Choroid plexus epithelial cell (primary cell): Measurements from ENCODE around the gene NPW.

Experiments
- DNase-seq: peaks from one replicate; pipeline ENCODE4 v3.0.0-alpha.2; 2010; ENCODE audit warnings: low read depth
- H3K4me3 ChIP-seq: 2 replicates; pipeline ENCODE4 v1.5.1; 2011; ENCODE audit warnings: low read depth, mild to moderate bottlenecking, control low read depth, low read length, moderate library complexity
- CTCF ChIP-seq: conservative IDR thresholded peaks from 2 replicates; pipeline ENCODE4 v1.5.1; 2011; ENCODE audit warnings: low read depth, mild to moderate bottlenecking, control low read depth, inconsistent platforms, low read length, moderate library complexity

The NPW gene

DNA sequence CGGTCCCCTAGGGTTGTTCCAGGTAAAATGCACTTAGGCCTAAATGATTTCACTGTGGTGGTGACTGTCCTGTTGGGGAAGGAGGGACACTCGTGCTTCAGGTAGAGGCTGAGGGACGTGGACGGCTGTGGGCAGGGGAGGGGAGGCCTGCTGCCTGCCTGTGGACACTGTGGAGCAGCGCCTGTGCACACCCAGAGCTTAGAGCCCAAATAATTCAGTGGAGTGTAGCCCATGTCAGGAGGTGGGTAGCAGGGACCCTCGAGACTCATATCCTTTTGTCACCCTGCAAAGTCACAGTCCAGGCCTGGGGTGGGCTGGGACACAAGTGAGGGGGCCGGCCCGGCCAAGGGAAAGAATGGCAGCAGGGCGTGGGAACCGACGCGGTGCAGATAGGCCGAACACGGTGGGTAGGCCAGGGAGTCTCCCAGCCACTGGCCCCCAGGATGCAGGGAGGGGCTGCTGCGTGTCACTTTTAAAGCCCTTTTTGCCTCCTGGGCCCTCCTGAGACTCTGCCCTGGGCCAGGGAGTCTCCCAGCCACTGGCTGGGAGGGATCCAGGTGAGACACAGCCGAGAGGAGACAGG lies 6.4 kb downstream of the NPW start:
- no peak overlapping the region for H3K4me3 ChIP-seq
- no peak for TF ChIP-seq CTCF
- no peak for DNase-seq

- no peak for TF ChIP-seq CTCF
- peak within 1 kb of the TSS; percentile 56 for H3K4me3 ChIP-seq
- DNase-seq: no peak
Observed at GRCh38 chr16:2026461-2027023, 7.0 kb downstream of the NPW start, which contains the start of gene NHERF2. Gene NHERF2, plus strand, starts transcription at chr16:2026902. Its CDS starts 104 bp downstream, at chr16:2027006.

DNA sequence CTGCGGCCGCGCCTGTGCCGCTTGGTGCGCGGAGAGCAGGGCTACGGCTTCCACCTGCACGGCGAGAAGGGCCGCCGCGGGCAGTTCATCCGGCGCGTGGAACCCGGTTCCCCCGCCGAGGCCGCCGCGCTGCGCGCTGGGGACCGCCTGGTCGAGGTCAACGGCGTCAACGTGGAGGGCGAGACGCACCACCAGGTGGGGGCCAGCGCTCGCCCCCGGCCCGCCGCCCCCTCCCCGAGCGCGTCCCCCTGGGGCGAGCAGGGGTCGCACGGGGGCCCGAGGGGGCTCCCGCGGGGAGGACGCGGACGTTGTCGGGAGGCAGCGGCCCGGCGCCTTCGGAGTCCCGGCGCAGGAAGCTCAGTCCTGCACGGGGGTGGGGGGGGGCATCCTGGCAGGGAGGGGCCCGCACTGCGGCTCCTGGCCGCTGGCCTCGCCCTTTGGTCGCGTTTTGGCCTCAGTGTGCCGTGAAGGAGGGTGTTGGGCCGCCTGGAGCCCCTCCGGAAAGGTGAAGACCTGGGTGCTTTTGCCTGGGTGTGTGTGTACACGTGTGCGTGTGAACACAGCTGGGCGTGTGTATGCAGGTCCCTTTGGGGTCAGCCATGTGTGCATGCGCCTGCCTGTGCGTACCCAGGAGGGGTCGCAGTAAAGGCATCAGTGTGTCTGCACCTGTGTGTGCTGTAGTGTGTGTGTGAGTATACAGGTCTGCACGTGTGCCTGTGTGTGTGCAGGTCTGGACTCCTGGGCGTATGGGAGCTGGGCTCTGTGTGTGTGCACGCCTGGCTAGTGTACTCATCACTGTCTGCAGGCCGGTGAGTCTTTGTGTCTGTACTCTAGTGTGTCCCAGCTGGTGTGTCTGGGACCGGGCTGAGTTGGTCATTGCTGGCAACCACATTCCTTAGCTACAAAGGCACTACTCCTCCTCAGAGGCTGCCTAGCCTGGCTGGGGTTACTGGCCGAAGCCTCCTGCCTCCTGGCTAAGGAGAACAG lies 7.7 kb downstream of the NPW start:
- peak overlapping the region; percentile 56 for H3K4me3 ChIP-seq
- TF ChIP-seq CTCF: no peak
- DNase-seq: no peak

DNA sequence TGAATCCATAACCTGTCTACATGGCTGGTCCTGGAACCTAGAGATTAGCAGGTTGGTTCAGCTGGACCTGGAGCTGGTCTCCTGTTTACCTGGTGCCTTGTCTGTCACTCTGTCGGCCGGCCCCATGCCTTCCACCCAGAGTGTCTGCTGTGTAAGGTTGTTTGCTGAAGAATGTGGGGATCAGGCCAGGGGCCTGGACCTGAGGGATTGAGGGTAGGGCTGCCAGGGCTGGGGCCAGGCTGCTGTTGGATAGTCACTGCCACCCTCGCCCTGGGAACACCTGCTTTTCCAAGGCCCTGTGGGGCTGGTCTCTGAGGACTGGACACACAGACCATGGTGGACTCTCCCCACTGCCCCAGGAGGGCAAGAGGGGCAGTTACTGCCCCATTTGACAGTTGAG lies 8.6 kb downstream of the NPW start:
- DNase-seq: no peak
- H3K4me3 ChIP-seq: no peak overlapping the region
- TF ChIP-seq CTCF: no peak

- no peak for TF ChIP-seq CTCF
- no peak for DNase-seq
Observed at GRCh38 chr16:2028620-2029220, 9.1 kb downstream of the NPW start.

GRCh38 chr16:2029350-2029749 lies 9.8 kb downstream of the NPW start:
- no peak for TF ChIP-seq CTCF
- no peak overlapping the region for H3K4me3 ChIP-seq

More at GRCh38 chr16:2028620-2029220, 9.1 kb downstream of the NPW start:
- H3K4me3 ChIP-seq: no peak overlapping the region

More at GRCh38 chr16:2029350-2029749, 9.8 kb downstream of the NPW start:
- no peak for DNase-seq
